ENCODE results near the gene AQP12A. TPM values are rescaled to one million over a fixed set of nuclear protein-coding genes. Genes with fewer than 3 reads are reported as not detected.
"Not testable (repeated sequence)": the region's sequence is repeated elsewhere in the genome, so short reads cannot be mapped to it uniquely, and the experiment has no call there.

Gene AQP12A
- total and polyA plus RNA-seq, 7 experiments from 2014 or later = not detected

- DNase-seq; H3K27ac ChIP-seq (ENCODE audit: low read depth, low read length); H3K36me3 Mint-ChIP-seq; H3K4me3 ChIP-seq (ENCODE audit: low read length); intact Hi-C loops (cut with micrococcal nuclease); H3K27me3 ChIP-seq (ENCODE audit: control insufficient read depth in 2 of 2, insufficient read depth in 2 of 2, low read length in 2 of 2); H3K4me3 Mint-ChIP-seq; CTCF ChIA-PET; H3K36me3 ChIP-seq (ENCODE audit: control insufficient read depth in 2 of 3, insufficient read depth in 3 of 3, low read length in 3 of 3); H3K27ac Mint-ChIP-seq; H3K4me1 ChIP-seq (ENCODE audit: control insufficient read depth in 2 of 2, insufficient read depth in 2 of 2, low read length in 2 of 2); H3K9me3 ChIP-seq (ENCODE audit: control insufficient read depth in 2 of 3, low read length in 3 of 3); ATAC-seq; POLR2A ChIA-PET: not testable (repeated sequence)
- Mint-ChIP-seq H3K4me1 (peaks cover 0 to 11% (median 0%) of the 10 kb centered on the region in 7 donors), H3K27me3 (peaks cover 0 to 66% (median 9%) of the 10 kb centered on the region in 5 donors), H3K9me3 (peaks cover 0 to 19% (median 5%) of the 10 kb centered on the region in 11 donors)
Measured at GRCh38 chr2:240659883-240660282, 31.8 kb upstream of the AQP12A start.

GRCh38 chr2:240662681-240663080, 29.0 kb upstream of the AQP12A start:
- Mint-ChIP-seq H3K4me1 (no peaks in the 10 kb centered on the region), H3K36me3 (peaks cover 0 to 8% (median 0%) of the 10 kb centered on the region in 5 donors), H3K9me3 (peaks cover 0 to 32% (median 17%) of the 10 kb centered on the region in 11 donors), H3K4me3 (no peak overlapping the region), H3K27me3 (peaks cover 15 to 69% (median 33%) of the 10 kb centered on the region in 5 donors), H3K27ac (no peak overlapping the region)
- no peak for DNase-seq
- Histone ChIP-seq H3K36me3 (ENCODE audit: control insufficient read depth in 2 of 3, insufficient read depth in 3 of 3, low read length in 3 of 3) (no peaks in the 10 kb centered on the region), H3K4me3 (ENCODE audit: low read length) (no peak overlapping the region), H3K9me3 (ENCODE audit: control insufficient read depth in 2 of 3, low read length in 3 of 3) (peaks cover 0 to 3% (median 0%) of the 10 kb centered on the region in 3 experiments), H3K27me3 (ENCODE audit: control insufficient read depth in 2 of 2, insufficient read depth in 2 of 2, low read length in 2 of 2) (no peaks in the 10 kb centered on the region), H3K4me1 (ENCODE audit: control insufficient read depth in 2 of 2, insufficient read depth in 2 of 2, low read length in 2 of 2) (no peaks in the 10 kb centered on the region), H3K27ac (ENCODE audit: low read depth, low read length) (no peak overlapping the region)
- ChIA-PET POLR2A (no interaction called here), CTCF (no interaction called here)
- no peak for ATAC-seq
- intact Hi-C loops (cut with micrococcal nuclease) = no loop called here

GRCh38 chr2:240663546-240664190, 28.0 kb upstream of the AQP12A start:
- no peak for ATAC-seq
- Mint-ChIP-seq H3K36me3 (peaks cover 0 to 8% (median 0%) of the 10 kb centered on the region in 5 donors), H3K4me3 (no peak overlapping the region), H3K9me3 (peaks cover 0 to 32% (median 17%) of the 10 kb centered on the region in 11 donors), H3K4me1 (no peaks in the 10 kb centered on the region), H3K27ac (no peak overlapping the region), H3K27me3 (peaks cover 19 to 73% (median 34%) of the 10 kb centered on the region in 5 donors)
- Histone ChIP-seq H3K27ac (ENCODE audit: low read depth, low read length) (no peak overlapping the region), H3K4me3 (ENCODE audit: low read length) (no peak overlapping the region), H3K4me1 (ENCODE audit: control insufficient read depth in 2 of 2, insufficient read depth in 2 of 2, low read length in 2 of 2) (no peaks in the 10 kb centered on the region), H3K27me3 (ENCODE audit: control insufficient read depth in 2 of 2, insufficient read depth in 2 of 2, low read length in 2 of 2) (no peaks in the 10 kb centered on the region), H3K9me3 (ENCODE audit: control insufficient read depth in 2 of 3, low read length in 3 of 3) (peaks cover 0 to 3% (median 0%) of the 10 kb centered on the region in 3 experiments), H3K36me3 (ENCODE audit: control insufficient read depth in 2 of 3, insufficient read depth in 3 of 3, low read length in 3 of 3) (no peaks in the 10 kb centered on the region)
- intact Hi-C loops (cut with micrococcal nuclease) = no loop called here
- no peak for DNase-seq
- CTCF ChIA-PET = no interaction called here
- POLR2A ChIA-PET = no interaction called here

- Histone ChIP-seq H3K27ac (ENCODE audit: low read depth, low read length) (no peak overlapping the region), H3K4me3 (ENCODE audit: low read length) (no peak overlapping the region), H3K27me3 (ENCODE audit: control insufficient read depth in 2 of 2, insufficient read depth in 2 of 2, low read length in 2 of 2) (no peaks in the 10 kb centered on the region), H3K9me3 (ENCODE audit: control insufficient read depth in 2 of 3, low read length in 3 of 3) (peaks cover 0 to 3% (median 0%) of the 10 kb centered on the region in 3 experiments), H3K4me1 (ENCODE audit: control insufficient read depth in 2 of 2, insufficient read depth in 2 of 2, low read length in 2 of 2) (no peaks in the 10 kb centered on the region), H3K36me3 (ENCODE audit: control insufficient read depth in 2 of 3, insufficient read depth in 3 of 3, low read length in 3 of 3) (no peaks in the 10 kb centered on the region)
- ChIA-PET POLR2A (no interaction called here), CTCF (no interaction called here)
- H3K36me3 Mint-ChIP-seq = peaks cover 0 to 8% (median 0%) of the 10 kb centered on the region in 5 donors
- DNase-seq (no peak), ATAC-seq (no peak)
- no peaks in the 10 kb centered on the region for H3K4me1 Mint-ChIP-seq
- no peak overlapping the region for H3K4me3 Mint-ChIP-seq
- intact Hi-C loops (cut with micrococcal nuclease) = no loop called here
- H3K27me3 Mint-ChIP-seq = peaks cover 19 to 67% (median 37%) of the 10 kb centered on the region in 5 donors
- no peak overlapping the region for H3K27ac Mint-ChIP-seq
- peaks cover 0 to 32% (median 17%) of the 10 kb centered on the region in 11 donors for H3K9me3 Mint-ChIP-seq
Measured at GRCh38 chr2:240664622-240665021, 27.0 kb upstream of the AQP12A start.

- intact Hi-C loops (cut with micrococcal nuclease) = no loop called here
- ATAC-seq (no peak), DNase-seq (no peak)
- H3K4me1 ChIP-seq (ENCODE audit: control insufficient read depth in 2 of 2, insufficient read depth in 2 of 2, low read length in 2 of 2) = no peaks in the 10 kb centered on the region
- H3K27me3 ChIP-seq (ENCODE audit: control insufficient read depth in 2 of 2, insufficient read depth in 2 of 2, low read length in 2 of 2) = no peaks in the 10 kb centered on the region
- no peak overlapping the region for H3K27ac ChIP-seq (ENCODE audit: low read depth, low read length)
- ChIA-PET POLR2A (no interaction called here), CTCF (no interaction called here)
- H3K9me3 ChIP-seq (ENCODE audit: control insufficient read depth in 2 of 3, low read length in 3 of 3) = no peaks in the 10 kb centered on the region
- H3K4me1 Mint-ChIP-seq = no peaks in the 10 kb centered on the region
- H3K27me3 Mint-ChIP-seq = peaks cover 19 to 65% (median 32%) of the 10 kb centered on the region in 5 donors
- no peaks in the 10 kb centered on the region for H3K36me3 Mint-ChIP-seq
- H3K27ac Mint-ChIP-seq = no peak overlapping the region
- H3K4me3 Mint-ChIP-seq = no peak overlapping the region
- no peak overlapping the region for H3K4me3 ChIP-seq (ENCODE audit: low read length)
- H3K36me3 ChIP-seq (ENCODE audit: control insufficient read depth in 2 of 3, insufficient read depth in 3 of 3, low read length in 3 of 3) = no peaks in the 10 kb centered on the region
- H3K9me3 Mint-ChIP-seq = peaks cover 0 to 11% (median 6%) of the 10 kb centered on the region in 11 donors
Measured at GRCh38 chr2:240670402-240670801, 21.3 kb upstream of the AQP12A start.

- no peaks in the 10 kb centered on the region for H3K36me3 ChIP-seq (ENCODE audit: control insufficient read depth in 2 of 3, insufficient read depth in 3 of 3, low read length in 3 of 3)
- intact Hi-C loops (cut with micrococcal nuclease) = no loop called here
- Mint-ChIP-seq H3K4me3 (no peak overlapping the region), H3K27ac (no peak overlapping the region), H3K9me3 (peaks cover 0 to 7% (median 3%) of the 10 kb centered on the region in 11 donors), H3K4me1 (no peaks in the 10 kb centered on the region), H3K27me3 (peaks cover 17 to 62% (median 28%) of the 10 kb centered on the region in 5 donors), H3K36me3 (no peaks in the 10 kb centered on the region)
- H3K9me3 ChIP-seq (ENCODE audit: control insufficient read depth in 2 of 3, low read length in 3 of 3) = no peaks in the 10 kb centered on the region
- ChIA-PET POLR2A (no interaction called here), CTCF (no interaction called here)
- H3K4me3 ChIP-seq (ENCODE audit: low read length) = no peak overlapping the region
- no peak overlapping the region for H3K27ac ChIP-seq (ENCODE audit: low read depth, low read length)
- H3K27me3 ChIP-seq (ENCODE audit: control insufficient read depth in 2 of 2, insufficient read depth in 2 of 2, low read length in 2 of 2) = no peaks in the 10 kb centered on the region
- ATAC-seq (no peak), DNase-seq (no peak)
- no peaks in the 10 kb centered on the region for H3K4me1 ChIP-seq (ENCODE audit: control insufficient read depth in 2 of 2, insufficient read depth in 2 of 2, low read length in 2 of 2)
Measured at GRCh38 chr2:240670950-240671349, 20.7 kb upstream of the AQP12A start.

GRCh38 chr2:240672076-240672700, 19.5 kb upstream of the AQP12A start:
- H3K27ac Mint-ChIP-seq = no peak overlapping the region

More at GRCh38 chr2:240672076-240672700, 19.5 kb upstream of the AQP12A start:
- ChIA-PET CTCF (no interaction called here), POLR2A (no interaction called here)
- no peak overlapping the region for H3K4me3 ChIP-seq (ENCODE audit: low read length)
- DNase-seq = no peak
- Mint-ChIP-seq H3K4me1 (peaks cover 0 to 2% (median 0%) of the 10 kb centered on the region in 7 donors), H3K9me3 (peaks cover 0 to under 1% (median 0%) of the 10 kb centered on the region in 11 donors), H3K27me3 (peaks cover 9 to 49% (median 17%) of the 10 kb centered on the region in 5 donors), H3K36me3 (no peaks in the 10 kb centered on the region), H3K4me3 (no peak overlapping the region)
- no peak for ATAC-seq
- H3K9me3 ChIP-seq (ENCODE audit: control insufficient read depth in 2 of 3, low read length in 3 of 3) = no peaks in the 10 kb centered on the region
- no peak overlapping the region for H3K27ac ChIP-seq (ENCODE audit: low read depth, low read length)
- H3K4me1 ChIP-seq (ENCODE audit: control insufficient read depth in 2 of 2, insufficient read depth in 2 of 2, low read length in 2 of 2) = no peaks in the 10 kb centered on the region
- intact Hi-C loops (cut with micrococcal nuclease) = no loop called here
- H3K36me3 ChIP-seq (ENCODE audit: control insufficient read depth in 2 of 3, insufficient read depth in 3 of 3, low read length in 3 of 3) = no peaks in the 10 kb centered on the region
- H3K27me3 ChIP-seq (ENCODE audit: control insufficient read depth in 2 of 2, insufficient read depth in 2 of 2, low read length in 2 of 2) = no peaks in the 10 kb centered on the region
